Fibroblast of lung (primary cell): ENCODE results near the gene JAK1.

Experiments used
- EZH2 ChIP-seq: IDR thresholded peaks from 2 replicates; pipeline ENCODE4 v1.5.1; 2012; ENCODE audit warnings: low read length, control low read depth, mild to moderate bottlenecking; ENCODE audit errors: missing control alignments
- TF ChIP-seq, protein P1 (sequence below), 2 donors: IDR thresholded peaks in 1 of 2; conservative IDR thresholded peaks in 1 of 2; 1 replicate in 1 of 2; 2 replicates in 1 of 2; pipeline ENCODE4 v1.5.1; 2011 to 2012; ENCODE audit warnings: low read length in 2 of 2, control low read depth in 1 of 2, inconsistent platforms in 1 of 2, low read depth in 1 of 2, mild to moderate bottlenecking in 1 of 2

DNA sequence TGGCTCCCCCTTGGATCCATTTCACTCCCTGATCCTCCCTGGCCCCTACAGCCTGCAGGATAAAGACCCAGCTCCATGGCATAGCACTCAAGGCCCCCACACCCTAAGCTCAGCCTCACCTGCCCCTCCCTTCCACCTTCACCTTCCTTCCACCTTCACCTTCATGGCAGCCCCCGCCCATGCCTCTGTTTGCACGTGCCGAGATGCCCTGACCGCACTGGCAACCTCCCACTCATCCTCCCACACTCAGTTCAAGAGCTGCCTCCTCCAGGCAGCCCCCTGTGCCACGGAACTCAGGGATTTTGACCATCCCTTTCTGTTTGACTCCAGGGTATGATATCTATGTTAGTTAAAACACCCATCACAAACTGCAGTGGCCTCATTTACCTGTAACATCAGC lies 111.7 kb downstream of the JAK1 start:
- TF ChIP-seq, protein P1, sequence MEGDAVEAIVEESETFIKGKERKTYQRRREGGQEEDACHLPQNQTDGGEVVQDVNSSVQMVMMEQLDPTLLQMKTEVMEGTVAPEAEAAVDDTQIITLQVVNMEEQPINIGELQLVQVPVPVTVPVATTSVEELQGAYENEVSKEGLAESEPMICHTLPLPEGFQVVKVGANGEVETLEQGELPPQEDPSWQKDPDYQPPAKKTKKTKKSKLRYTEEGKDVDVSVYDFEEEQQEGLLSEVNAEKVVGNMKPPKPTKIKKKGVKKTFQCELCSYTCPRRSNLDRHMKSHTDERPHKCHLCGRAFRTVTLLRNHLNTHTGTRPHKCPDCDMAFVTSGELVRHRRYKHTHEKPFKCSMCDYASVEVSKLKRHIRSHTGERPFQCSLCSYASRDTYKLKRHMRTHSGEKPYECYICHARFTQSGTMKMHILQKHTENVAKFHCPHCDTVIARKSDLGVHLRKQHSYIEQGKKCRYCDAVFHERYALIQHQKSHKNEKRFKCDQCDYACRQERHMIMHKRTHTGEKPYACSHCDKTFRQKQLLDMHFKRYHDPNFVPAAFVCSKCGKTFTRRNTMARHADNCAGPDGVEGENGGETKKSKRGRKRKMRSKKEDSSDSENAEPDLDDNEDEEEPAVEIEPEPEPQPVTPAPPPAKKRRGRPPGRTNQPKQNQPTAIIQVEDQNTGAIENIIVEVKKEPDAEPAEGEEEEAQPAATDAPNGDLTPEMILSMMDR (conservative IDR thresholded peaks at IDR 0.05 in 1 of 2, IDR thresholded peaks at IDR 0.05 in 1 of 2; ENCODE audit: low read depth in 1 of 2, low read length in 2 of 2), result no peak
- no peak for TF ChIP-seq EZH2
